ENCODE results near the gene PPY.
"Not testable (repeated sequence)": the region's sequence is repeated elsewhere in the genome, so short reads cannot be mapped to it uniquely, and the experiment has no call there.

PPY gene

GRCh38 chr17:43901861-43902589, 40.3 kb downstream of the PPY start:
- POLR2A ChIA-PET, result no interaction called here
- 100% methylated on average over 2 of the region's 7 CpGs for WGBS (ENCODE audit: insufficient coverage)
- Histone ChIP-seq H3K9me3 (ENCODE audit: control extremely low read depth in 1 of 5, control insufficient read depth in 4 of 5, insufficient read depth in 2 of 5, low read depth in 1 of 5, low read length in 4 of 5) (no peaks in the 10 kb centered on the region), H3K27ac (ENCODE audit: insufficient read depth in 1 of 2, low read depth in 1 of 2, low read length in 2 of 2, poor library complexity in 1 of 2, severe bottlenecking in 2 of 2) (no peak overlapping the region), H3K4me3 (ENCODE audit: control insufficient read depth in 1 of 7, extremely low read depth in 1 of 7, insufficient read depth in 4 of 7, low read depth in 2 of 7, low read length in 6 of 7) (no peak overlapping the region), H3K4me1 (ENCODE audit: control extremely low read depth in 1 of 4, control insufficient read depth in 4 of 4, insufficient read depth in 4 of 4, low read length in 3 of 4) (peaks cover 0 to 27% (median 24%) of the 10 kb centered on the region in 4 experiments), H3K36me3 (ENCODE audit: control insufficient read depth in 4 of 4, insufficient read depth in 4 of 4, low read length in 3 of 4) (no peaks in the 10 kb centered on the region), H3K27me3 (replicated peaks in 2 of 5; ENCODE audit: control insufficient read depth in 4 of 5, insufficient read depth in 5 of 5, low read length in 4 of 5) (peaks cover 0 to 31% (median 23%) of the 10 kb centered on the region in 5 experiments)
- DNase-seq, result no peak
- CTCF ChIA-PET, result interaction anchor here (1.6 kb wide), 2 partner anchors 22 to 24 kb away, joined by 3 to 6 read pairs; no protein-coding TSS in a partner anchor

GRCh38 chr17:43900858-43901754, 41.2 kb downstream of the PPY start:
- H3K9me3 ChIP-seq (ENCODE audit: control extremely low read depth in 1 of 5, control insufficient read depth in 4 of 5, insufficient read depth in 2 of 5, low read depth in 1 of 5, low read length in 4 of 5), result no peaks in the 10 kb centered on the region
- peak in 1 of 3 donors; percentile 10 for DNase-seq
- ChIA-PET POLR2A (interaction anchor here (0.6 to 0.7 kb wide), 2 partner anchors 207 to 818 kb away, joined by 4 read pairs; no protein-coding TSS in a partner anchor), CTCF (interaction anchor here (1.2 to 1.4 kb wide), 2 partner anchors 86 to 140 kb away, joined by 3 read pairs; no protein-coding TSS in a partner anchor)
- 33% methylated on average over 9 of the region's 13 CpGs for WGBS (ENCODE audit: insufficient coverage)
- peaks cover 0 to 22% (median 16%) of the 10 kb centered on the region in 5 experiments for H3K27me3 ChIP-seq (replicated peaks in 2 of 5; ENCODE audit: control insufficient read depth in 4 of 5, insufficient read depth in 5 of 5, low read length in 4 of 5)
- no peak overlapping the region for H3K27ac ChIP-seq (ENCODE audit: insufficient read depth in 1 of 2, low read depth in 1 of 2, low read length in 2 of 2, poor library complexity in 1 of 2, severe bottlenecking in 2 of 2)
- peaks cover 0 to 18% (median 15%) of the 10 kb centered on the region in 4 experiments for H3K4me1 ChIP-seq (ENCODE audit: control extremely low read depth in 1 of 4, control insufficient read depth in 4 of 4, insufficient read depth in 4 of 4, low read length in 3 of 4)
- no peaks in the 10 kb centered on the region for H3K36me3 ChIP-seq (ENCODE audit: control insufficient read depth in 4 of 4, insufficient read depth in 4 of 4, low read length in 3 of 4)
- H3K4me3 ChIP-seq (ENCODE audit: control insufficient read depth in 1 of 7, extremely low read depth in 1 of 7, insufficient read depth in 4 of 7, low read depth in 2 of 7, low read length in 6 of 7), result peak overlapping the region; percentile 23 to 72 (median 43)

GRCh38 chr17:43900183-43900857, 42.0 kb downstream of the PPY start:
- no peaks in the 10 kb centered on the region for H3K9me3 ChIP-seq (ENCODE audit: control extremely low read depth in 1 of 5, control insufficient read depth in 4 of 5, insufficient read depth in 2 of 5, low read depth in 1 of 5, low read length in 4 of 5)
- WGBS (ENCODE audit: insufficient coverage), result 6% methylated on average over 13 of the region's 31 CpGs
- H3K27ac ChIP-seq (ENCODE audit: insufficient read depth in 1 of 2, low read depth in 1 of 2, low read length in 2 of 2, poor library complexity in 1 of 2, severe bottlenecking in 2 of 2), result no peak overlapping the region
- H3K36me3 ChIP-seq (ENCODE audit: control insufficient read depth in 4 of 4, insufficient read depth in 4 of 4, low read length in 3 of 4), result no peaks in the 10 kb centered on the region
- H3K4me3 ChIP-seq (ENCODE audit: control insufficient read depth in 1 of 7, extremely low read depth in 1 of 7, insufficient read depth in 4 of 7, low read depth in 2 of 7, low read length in 6 of 7), result peak overlapping the region; percentile 23 to 72 (median 43)
- ChIA-PET CTCF (interaction anchor here (0.7 to 2.1 kb wide), 4 partner anchors 10 to 141 kb away, joined by 3 to 14 read pairs (median 3); no protein-coding TSS in a partner anchor), POLR2A (interaction anchor here (0.6 to 0.7 kb wide), 2 partner anchors 208 to 819 kb away, joined by 4 read pairs; no protein-coding TSS in a partner anchor)
- peak; percentile 73 to 91 (median 87) for DNase-seq
- H3K4me1 ChIP-seq (ENCODE audit: control extremely low read depth in 1 of 4, control insufficient read depth in 4 of 4, insufficient read depth in 4 of 4, low read length in 3 of 4), result peaks cover 0 to 14% (median 13%) of the 10 kb centered on the region in 4 experiments
- H3K27me3 ChIP-seq (replicated peaks in 2 of 5; ENCODE audit: control insufficient read depth in 4 of 5, insufficient read depth in 5 of 5, low read length in 4 of 5), result peaks cover 0 to 15% (median 8%) of the 10 kb centered on the region in 5 experiments

- H3K4me3 ChIP-seq (ENCODE audit: control insufficient read depth in 1 of 7, extremely low read depth in 1 of 7, insufficient read depth in 4 of 7, low read depth in 2 of 7, low read length in 6 of 7), result no peak overlapping the region
- WGBS (ENCODE audit: insufficient coverage), result no CpG with 5 or more reads among the region's 1 CpG
- H3K27ac ChIP-seq (ENCODE audit: insufficient read depth in 1 of 2, low read depth in 1 of 2, low read length in 2 of 2, poor library complexity in 1 of 2, severe bottlenecking in 2 of 2), result no peak overlapping the region
- H3K27me3 ChIP-seq (replicated peaks in 2 of 5; ENCODE audit: control insufficient read depth in 4 of 5, insufficient read depth in 5 of 5, low read length in 4 of 5), result peaks cover 0 to 9% (median 0%) of the 10 kb centered on the region in 5 experiments
- ChIA-PET POLR2A (interaction anchor here (1.2 kb wide), 1 partner anchor 45 kb away, joined by 3 read pairs; no protein-coding TSS in a partner anchor), CTCF (interaction anchor here (1.4 to 2.1 kb wide), 2 partner anchors 12 to 21 kb away, joined by 11 to 14 read pairs; no protein-coding TSS in a partner anchor)
- H3K4me1 ChIP-seq (ENCODE audit: control extremely low read depth in 1 of 4, control insufficient read depth in 4 of 4, insufficient read depth in 4 of 4, low read length in 3 of 4), result peaks cover 0 to 14% (median 13%) of the 10 kb centered on the region in 4 experiments
- no peaks in the 10 kb centered on the region for H3K9me3 ChIP-seq (ENCODE audit: control extremely low read depth in 1 of 5, control insufficient read depth in 4 of 5, insufficient read depth in 2 of 5, low read depth in 1 of 5, low read length in 4 of 5)
- no peaks in the 10 kb centered on the region for H3K36me3 ChIP-seq (ENCODE audit: control insufficient read depth in 4 of 4, insufficient read depth in 4 of 4, low read length in 3 of 4)
- no peak for DNase-seq
Observed at GRCh38 chr17:43898446-43898845, 43.8 kb downstream of the PPY start.

DNA sequence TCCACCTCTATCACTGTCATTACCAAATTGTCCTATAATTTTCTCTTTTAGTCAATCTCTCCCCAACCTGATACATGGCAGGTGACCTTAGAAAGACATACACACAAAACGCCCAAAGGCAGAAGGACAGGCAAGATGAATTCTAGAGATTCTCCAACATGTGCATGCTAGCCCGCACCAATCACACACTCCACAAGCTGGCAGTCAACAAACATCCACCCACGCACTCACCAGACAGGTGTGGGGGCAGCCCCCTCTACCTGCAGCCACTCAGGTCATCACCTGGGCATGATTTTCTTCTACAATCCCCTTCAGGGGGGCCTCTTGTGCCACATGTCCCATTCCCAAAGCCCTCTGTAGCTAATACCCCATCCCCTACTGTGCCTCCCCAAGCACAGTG, 44.4 kb downstream of the PPY start:
- no peak overlapping the region for H3K27ac ChIP-seq (ENCODE audit: insufficient read depth in 1 of 2, low read depth in 1 of 2, low read length in 2 of 2, poor library complexity in 1 of 2, severe bottlenecking in 2 of 2)
- H3K9me3 ChIP-seq (ENCODE audit: control extremely low read depth in 1 of 5, control insufficient read depth in 4 of 5, insufficient read depth in 2 of 5, low read depth in 1 of 5, low read length in 4 of 5), result no peaks in the 10 kb centered on the region
- no peaks in the 10 kb centered on the region for H3K36me3 ChIP-seq (ENCODE audit: control insufficient read depth in 4 of 4, insufficient read depth in 4 of 4, low read length in 3 of 4)
- DNase-seq, result no peak
- no peak overlapping the region for H3K4me3 ChIP-seq (ENCODE audit: control insufficient read depth in 1 of 7, extremely low read depth in 1 of 7, insufficient read depth in 4 of 7, low read depth in 2 of 7, low read length in 6 of 7)
- H3K4me1 ChIP-seq (ENCODE audit: control extremely low read depth in 1 of 4, control insufficient read depth in 4 of 4, insufficient read depth in 4 of 4, low read length in 3 of 4), result peaks cover 0 to 14% (median 13%) of the 10 kb centered on the region in 4 experiments
- H3K27me3 ChIP-seq (replicated peaks in 2 of 5; ENCODE audit: control insufficient read depth in 4 of 5, insufficient read depth in 5 of 5, low read length in 4 of 5), result peaks cover 0 to 8% (median 0%) of the 10 kb centered on the region in 5 experiments
- ChIA-PET CTCF (interaction anchor here (1.4 to 2.1 kb wide), 2 partner anchors 13 to 20 kb away, joined by 11 to 14 read pairs; no protein-coding TSS in a partner anchor), POLR2A (no interaction called here)
- WGBS (ENCODE audit: insufficient coverage), result 100% methylated on average over 2 of the region's 3 CpGs

GRCh38 chr17:43894494-43894893, 47.8 kb downstream of the PPY start:
- DNase-seq; POLR2A ChIA-PET; H3K9me3 ChIP-seq (ENCODE audit: control extremely low read depth in 1 of 5, control insufficient read depth in 4 of 5, insufficient read depth in 2 of 5, low read depth in 1 of 5, low read length in 4 of 5); H3K4me3 ChIP-seq (ENCODE audit: control insufficient read depth in 1 of 7, extremely low read depth in 1 of 7, insufficient read depth in 4 of 7, low read depth in 2 of 7, low read length in 6 of 7); H3K4me1 ChIP-seq (ENCODE audit: control extremely low read depth in 1 of 4, control insufficient read depth in 4 of 4, insufficient read depth in 4 of 4, low read length in 3 of 4); H3K27ac ChIP-seq (ENCODE audit: insufficient read depth in 1 of 2, low read depth in 1 of 2, low read length in 2 of 2, poor library complexity in 1 of 2, severe bottlenecking in 2 of 2); H3K36me3 ChIP-seq (ENCODE audit: control insufficient read depth in 4 of 4, insufficient read depth in 4 of 4, low read length in 3 of 4); H3K27me3 ChIP-seq (replicated peaks in 2 of 5; ENCODE audit: control insufficient read depth in 4 of 5, insufficient read depth in 5 of 5, low read length in 4 of 5): not testable (repeated sequence)
- no CpG with 5 or more reads among the region's 4 CpGs for WGBS (ENCODE audit: insufficient coverage)
- CTCF ChIA-PET, result interaction anchor here (1.4 to 1.5 kb wide), 2 partner anchors 9 to 15 kb away, joined by 4 read pairs; no protein-coding TSS in a partner anchor

All from common myeloid progenitor, CD34-positive (primary cell).